ENCODE measurements around the gene ACAD9. TPM values are rescaled to one million over a fixed set of nuclear protein-coding genes. Genes with fewer than 3 reads are reported as not detected.

ACAD9 gene
- total and polyA plus RNA-seq, 10 of the 15 experiments (the other 5 are each of a cell fraction or from before 2014, with no cell fraction given), result 12.7 to 63.1 (median 43.7) TPM

- ChIA-PET POLR2A (no interaction called here), SMC1A (ENCODE audit: uncharacterized antibody, unreplicated experiment) (no interaction called here), CTCF (interaction anchor here (0.9 kb wide), 1 partner anchor 85 kb away, joined by 3 read pairs; no protein-coding TSS in a partner anchor), RAD21 (ENCODE audit: unreplicated experiment) (no interaction called here)
- intact Hi-C loops (cut with micrococcal nuclease; ENCODE audit: unreplicated experiment) (no loop called here), in situ Hi-C loops (cut with MboI) (no loop called here)
- Histone ChIP-seq H2AFZ (ENCODE audit: control insufficient read depth, low read depth, low read length) (no peak overlapping the region), H3K4me3 (no peak overlapping the region), H3K79me2 (ENCODE audit: control insufficient read depth, insufficient read depth, low read length) (no peaks in the 10 kb centered on the region), H3K27me3 (replicated peaks in 1 of 2; ENCODE audit: control insufficient read depth in 2 of 2, insufficient read depth in 2 of 2, low read length in 1 of 2) (no peaks in the 10 kb centered on the region), H3K9me3 (replicated peaks; ENCODE audit: control insufficient read depth, insufficient read depth, low read length) (no peaks in the 10 kb centered on the region), H3K4me1 (ENCODE audit: control insufficient read depth, insufficient read depth, low read length) (peaks cover 4% of the 10 kb centered on the region), H4K20me1 (ENCODE audit: control insufficient read depth, insufficient read depth) (no peaks in the 10 kb centered on the region), H3K36me3 (ENCODE audit: control insufficient read depth in 2 of 2, insufficient read depth in 2 of 2, low read length in 1 of 2) (no peaks in the 10 kb centered on the region), H3K9ac (ENCODE audit: control insufficient read depth, insufficient read depth, low read length) (no peak overlapping the region), H3K27ac (ENCODE audit: control insufficient read depth, insufficient read depth) (no peak overlapping the region), H3K4me2 (ENCODE audit: control insufficient read depth, insufficient read depth) (no peak overlapping the region)
- DNase-seq (ENCODE audit: low read depth, low spot score), result no peak
- TF ChIP-seq MTA3 (IDR thresholded peaks at IDR 0.05; ENCODE audit: borderline replicate concordance, low read length), result no peak
- TF ChIP-seq CBX5 (IDR thresholded peaks at IDR 0.05; ENCODE audit: low read depth), result no peak
- TF ChIP-seq BACH1 (IDR thresholded peaks at IDR 0.05; ENCODE audit: borderline replicate concordance), result no peak
- TF ChIP-seq RELB (IDR thresholded peaks at IDR 0.05; ENCODE audit: low read depth), result no peak
- TF ChIP-seq TCF7 (IDR thresholded peaks at IDR 0.05; ENCODE audit: borderline replicate concordance), result no peak
- no peak for TF ChIP-seq BCLAF1 (IDR thresholded peaks at IDR 0.05)
- no peak for TF ChIP-seq PAX8 (IDR thresholded peaks at IDR 0.05)
- no peak for TF ChIP-seq ZSCAN29 (IDR thresholded peaks at IDR 0.05)
- no peak for TF ChIP-seq SUZ12 (IDR thresholded peaks at IDR 0.05; ENCODE audit: unreplicated experiment)
- TF ChIP-seq GATAD2B (conservative IDR thresholded peaks at IDR 0.05; ENCODE audit: low read depth), result no peak
- no peak for TF ChIP-seq ZNF622 (IDR thresholded peaks at IDR 0.05)
- TF ChIP-seq ASH2L (IDR thresholded peaks at IDR 0.05; ENCODE audit: borderline replicate concordance, low read depth), result no peak
- no peak for TF ChIP-seq ELK1 (IDR thresholded peaks at IDR 0.05; ENCODE audit: low read depth, low read length)
- no peak for TF ChIP-seq ZNF384 (IDR thresholded peaks at IDR 0.05; ENCODE audit: borderline replicate concordance, low read depth, low read length)
- no TSS peak for BruUV-seq (replicated peaks)
- FAIRE-seq, result no peak
- 36% methylated on average over 10 of the region's 10 CpGs for WGBS (ENCODE audit: insufficient coverage, insufficient replicate concordance, low lambda C conversion rate, missing lambda C conversion rate)
- ATAC-seq, result no peak
Measured at GRCh38 chr3:128841926-128842920, 37.2 kb upstream of the ACAD9 start.

Data from GM12878 (cell line).